K562 (cell line): ENCODE data around the gene KIN. TPM values are rescaled to one million over a fixed set of nuclear protein-coding genes. Genes with fewer than 3 reads are reported as not detected.

ENCODE experiments used
- ATAC-seq: fragments of 200-7000 bp; cut with Tn5 transposase; 3 replicates; pipeline ENCODE4 v1.9.1; 2020; ENCODE audit warnings: moderate library complexity
- BruUV-seq: library from RNA; stranded (reverse); fragments of 400-500 nt; replicated peaks from 2 replicates; lab custom pipeline; 2021; lab: Mats Ljungman, UMichigan
- CTCF ChIA-PET: fragments of 300-600 bp; formaldehyde crosslinking; extraction: SDS; loops from one replicate; lab custom pipeline; 2021; ENCODE audit warnings: low intra/inter-chr PET ratio; lab: Yijun Ruan, JAX
- POLR2A ChIA-PET: fragments of 300-600, 350-650 bp; sonication (Branson Sonifier 250); formaldehyde crosslinking; extraction: SDS; loops from one replicate; lab custom pipeline; 2021; ENCODE audit warnings: antibody characterized with exemption, inconsistent platforms; lab: Yijun Ruan, JAX
- DNase-seq, 4 experiments: peaks; one replicate each; pipeline versions ENCODE4 v3.0.0 to v3.0.0-alpha.2; 2011 to 2018; ENCODE audit warnings: low spot score in 3 of 4, mixed read lengths in 3 of 4; ENCODE audit errors: extremely low read depth in 1 of 4
- FAIRE-seq: peaks from 2 replicates; lab custom pipeline; 2011; peaks lifted over from hg19 to GRCh38; lab: Jason Lieb, UNC
- H2AFZ ChIP-seq: 2 replicates; pipeline ENCODE4 v1.6.0; 2011; ENCODE audit warnings: low read depth, low read length, control low read depth, inconsistent platforms
- H3K27ac ChIP-seq: fragments of 200-600 bp; 3 replicates; pipeline ENCODE4 v1.8.0; 2011; ENCODE audit warnings: low read depth, mild to moderate bottlenecking, control low read depth, inconsistent platforms, low read length, moderate library complexity, mixed read lengths; ENCODE audit errors: extremely low read depth
- H3K27me3 ChIP-seq, 2 experiments: fragments of 300-600 bp in 1 of 2; 2 replicates in 1 of 2; 3 replicates in 1 of 2; pipeline versions ENCODE4 v1.6.0 to v1.8.0; 2011; ENCODE audit warnings: inconsistent platforms in 2 of 2, low read length in 2 of 2, mild to moderate bottlenecking in 1 of 2, mixed read lengths in 1 of 2, moderate library complexity in 1 of 2; ENCODE audit not compliant: control insufficient read depth in 2 of 2, insufficient read depth in 2 of 2
- H3K36me3 ChIP-seq: fragments of 300-600 bp; 3 replicates; pipeline ENCODE4 v1.8.0; 2011; ENCODE audit warnings: mild to moderate bottlenecking, low read length, inconsistent platforms; ENCODE audit not compliant: control insufficient read depth, insufficient read depth
- H3K4me1 ChIP-seq, 2 experiments: fragments of 200-600 bp in 1 of 2; replicated peaks in 1 of 2; 2 replicates in 1 of 2; 3 replicates in 1 of 2; pipeline versions ENCODE4 v1.5.1 to v1.8.0; 2011; ENCODE audit warnings: inconsistent platforms in 2 of 2, low read length in 2 of 2, mild to moderate bottlenecking in 1 of 2, mixed read lengths in 1 of 2, moderate library complexity in 1 of 2; ENCODE audit not compliant: control insufficient read depth in 2 of 2, insufficient read depth in 2 of 2
- H3K4me2 ChIP-seq: 2 replicates; pipeline ENCODE4 v1.6.1; 2011; ENCODE audit warnings: low read length, control low read depth, inconsistent platforms, mixed read lengths; ENCODE audit not compliant: insufficient read depth
- H3K4me3 ChIP-seq: fragments of 200-600 bp; sonication (generic), shearing (Covaris generic); 2 replicates; pipeline ENCODE4 v1.5.1; 2016; ENCODE audit warnings: control low read depth, inconsistent platforms
- H3K79me2 ChIP-seq: fragments of 200-600 bp; 3 replicates; pipeline ENCODE4 v1.8.0; 2011; ENCODE audit warnings: low read length, inconsistent platforms; ENCODE audit not compliant: control insufficient read depth, insufficient read depth
- H3K9ac ChIP-seq, 2 experiments: 2 replicates each; pipeline versions ENCODE4 v1.6.0 to v1.6.1; 2011; ENCODE audit warnings: low read depth in 2 of 2, low read length in 2 of 2, control low read depth in 1 of 2, inconsistent platforms in 1 of 2, mild to moderate bottlenecking in 1 of 2, mixed read lengths in 1 of 2; ENCODE audit not compliant: insufficient read depth in 1 of 2
- H3K9me1 ChIP-seq: one replicate; pipeline ENCODE4 v1.6.0; 2011; ENCODE audit warnings: inconsistent platforms, mild to moderate bottlenecking, low read length, moderate library complexity; ENCODE audit not compliant: control insufficient read depth, insufficient read depth
- H3K9me3 ChIP-seq: replicated peaks from 2 replicates; pipeline ENCODE4 v1.5.1; 2011; ENCODE audit warnings: low read depth, low read length, inconsistent platforms; ENCODE audit not compliant: control insufficient read depth, insufficient read depth
- H4K20me1 ChIP-seq: replicated peaks from 2 replicates; pipeline ENCODE4 v1.6.1; 2011; ENCODE audit warnings: low read length, inconsistent platforms, mixed read lengths; ENCODE audit not compliant: control insufficient read depth, insufficient read depth
- CBX1 ChIP-seq: sonication (generic); IDR thresholded peaks from 2 replicates; pipeline ENCODE4 v1.6.1; 2016; ENCODE audit warnings: antibody characterized with exemption, low read depth, mild to moderate bottlenecking
- CUX1 ChIP-seq: fragments of 200-800 bp; sonication (Bioruptor generic); IDR thresholded peaks from 2 replicates; pipeline ENCODE4 v1.6.1; 2016; ENCODE audit warnings: missing genetic modification characterization, missing compliant biosample characterization
- FOXJ3 ChIP-seq: sonication (generic); formaldehyde crosslinking; IDR thresholded peaks from 2 replicates; pipeline ENCODE4 v1.4.0; 2020; ENCODE audit warnings: mild to moderate bottlenecking, missing genetic modification reagents
- GABPB1 ChIP-seq: sonication (generic); formaldehyde crosslinking; IDR thresholded peaks from 2 replicates; pipeline ENCODE4 v1.8.0; 2022; ENCODE audit warnings: mild to moderate bottlenecking, missing genetic modification reagents
- HEY1 ChIP-seq: fragments of 250-450 bp; sonication (Bioruptor Pico); IDR thresholded peaks from 2 replicates; pipeline ENCODE4 v1.5.0; 2020; ENCODE audit warnings: mild to moderate bottlenecking, moderate library complexity, borderline replicate concordance
- IRF2 ChIP-seq: sonication (generic); formaldehyde crosslinking; IDR thresholded peaks from 2 replicates; pipeline ENCODE4 v1.8.1; 2022; ENCODE audit warnings: mild to moderate bottlenecking, missing genetic modification reagents
- KDM2B ChIP-seq: fragments of 250-450 bp; sonication (Bioruptor Pico); IDR thresholded peaks from 2 replicates; pipeline ENCODE4 v1.8.0; 2021; ENCODE audit warnings: mild to moderate bottlenecking, moderate library complexity
- MYNN ChIP-seq, 2 experiments: sonication (generic); formaldehyde crosslinking in 1 of 2; IDR thresholded peaks; 2 replicates each; pipeline versions ENCODE4 v1.5.0 to v1.6.1; 2016 to 2020; ENCODE audit warnings: antibody characterized with exemption in 1 of 2, missing genetic modification reagents in 1 of 2
- NR2C1 ChIP-seq, 2 experiments: fragments of 450-650 bp; IDR thresholded peaks; 2 replicates each; pipeline ENCODE4 v1.6.1; 2017; ENCODE audit warnings: mild to moderate bottlenecking in 2 of 2, antibody characterized with exemption in 1 of 2, inconsistent platforms in 1 of 2, missing compliant biosample characterization in 1 of 2, missing genetic modification characterization in 1 of 2
- POLR2AphosphoS2 ChIP-seq: IDR thresholded peaks from 2 replicates; pipeline ENCODE4 v1.6.1; 2012; ENCODE audit warnings: low read length, improper control_type of control experiment
- PRPF4 ChIP-seq: fragments of 200-400 bp; formaldehyde crosslinking; IDR thresholded peaks from one replicate; pipeline ENCODE4 v1.6.1; 2017; ENCODE audit warnings: low read length, low read depth, mild to moderate bottlenecking; ENCODE audit not compliant: insufficient read depth, poor library complexity, severe bottlenecking
- TFE3 ChIP-seq: fragments of 450-650 bp; formaldehyde crosslinking; IDR thresholded peaks from 2 replicates; pipeline ENCODE4 v1.4.0; 2020; ENCODE audit warnings: mild to moderate bottlenecking, mixed read lengths
- ZNF232 ChIP-seq: sonication (generic); formaldehyde crosslinking; IDR thresholded peaks from 2 replicates; pipeline ENCODE4 v1.8.0; 2022; ENCODE audit warnings: mild to moderate bottlenecking, missing genetic modification reagents
- ZNF57 ChIP-seq: fragments of 450-650 bp; formaldehyde crosslinking; IDR thresholded peaks from 2 replicates; pipeline ENCODE4 v1.4.0; 2020; ENCODE audit warnings: mild to moderate bottlenecking, moderate library complexity
- WGBS: fragments of 100-300 bp; shearing (Covaris generic); methylation state at CpG from one replicate; pipeline ENCODE4 v1.1.6; 2016; ENCODE audit warnings: low coverage, mixed read lengths; ENCODE audit not compliant: insufficient coverage; ENCODE audit errors: missing lambda C conversion rate; 5-methylcytosine and 5-hydroxymethylcytosine counted together
- in situ Hi-C: fragments of 300-500 bp; cut with MboI; formaldehyde crosslinking; loops from 4 replicates; pipeline ENCODE4 v1.15.0; 2018; ENCODE audit warnings: inconsistent platforms, mixed read lengths
- intact Hi-C: fragments of 100-400 bp; cut with micrococcal nuclease; formaldehyde crosslinking; loops from 2 replicates; pipeline ENCODE4 v1.14.2; 2022
- polyA plus RNA-seq, 8 experiments: library from polyadenylated mRNA; depleted of rRNA in 4 of 8; stranded (reverse) in 5 of 8; unstranded in 3 of 8; fragments of >200 nt; fragmentation: Nextera tagmentation in 2 of 8; fragmentation: Illumina TruSeq in 1 of 8; extraction: Ambion mirVana in 2 of 8; extraction: Trizol in 1 of 8; gene quantifications; 2 replicates each; pipeline versions ENCODE4 v1.2.1 to v1.2.3, GENCODE V29; 2011 to 2014; ENCODE audit warnings: inconsistent platforms in 1 of 8, missing spikeins in 1 of 8
- total RNA-seq, 7 experiments: library from RNA; depleted of rRNA in 6 of 7; stranded (reverse); fragments of >200 nt in 6 of 7; fragmentation: Illumina TruSeq in 2 of 7; extraction: Trizol in 2 of 7; gene quantifications; 2 replicates each; pipeline versions ENCODE4 v1.2.1 to v1.2.3, GENCODE V29; 2011 to 2021; ENCODE audit warnings: low replicate concordance in 1 of 7

KIN gene
- total and polyA plus RNA-seq, 9 of the 15 experiments (the other 6 are each of a cell fraction or from before 2014, with no cell fraction given) = 11.7 to 35.6 (median 16.0) TPM

- Histone ChIP-seq H3K27me3 (peaks cover 21 to 27% of the 10 kb centered on the region in 2 experiments; a peak in 4 of 5 replicates), H3K9me1 (no peaks in the 10 kb centered on the region), H4K20me1 (no peaks in the 10 kb centered on the region), H3K4me2 (no peak overlapping the region), H3K27ac (no peak overlapping the region), H2AFZ (no peak overlapping the region), H3K9ac (no peak overlapping the region), H3K9me3 (no peaks in the 10 kb centered on the region), H3K4me1 (no peaks in the 10 kb centered on the region), H3K79me2 (no peaks in the 10 kb centered on the region), H3K36me3 (no peaks in the 10 kb centered on the region), H3K4me3 (no peak overlapping the region)
- intact Hi-C loops = no loop called here
- FAIRE-seq (no peak), DNase-seq (no peak), ATAC-seq (no peak)
- ChIA-PET CTCF (no interaction called here), POLR2A (interaction anchor here (1.2 kb wide), 1 partner anchor 10 kb away, joined by 4 read pairs; no protein-coding TSS in a partner anchor)
- WGBS = 3% methylated on average over 4 of the region's 4 CpGs
- TF ChIP-seq ZNF232 (CRISPR knock-in tag) (no peak), CBX1 (no peak), NR2C1 (IDR thresholded peaks at IDR 0.05) (no peak), NR2C1 (tag; IDR thresholded peaks at IDR 0.05) (no peak), ZNF57 (CRISPR knock-in tag) (no peak), FOXJ3 (CRISPR knock-in tag) (no peak), POLR2AphosphoS2 (no peak), IRF2 (CRISPR knock-in tag) (no peak), KDM2B (CRISPR knock-in tag) (no peak), TFE3 (CRISPR knock-in tag) (no peak), CUX1 (no peak), PRPF4 (no peak), GABPB1 (CRISPR knock-in tag) (no peak), MYNN (IDR thresholded peaks at IDR 0.05) (no peak), MYNN (CRISPR knock-in tag; IDR thresholded peaks at IDR 0.05) (no peak), HEY1 (CRISPR knock-in tag) (no peak)
- in situ Hi-C loops = no loop called here
- BruUV-seq = no TSS peak
Measured at GRCh38 chr10:7708832-7709231, 79.0 kb downstream of the KIN start.
